Neuronal stem cell (in vitro differentiated cells): ENCODE results near the gene KCP.
"Not testable (repeated sequence)": the region's sequence is repeated elsewhere in the genome, so short reads cannot be mapped to it uniquely, and the experiment has no call there.

Source experiments
- DNase-seq: peaks from one replicate; pipeline ENCODE4 v3.0.0-alpha.2; 2013; ENCODE audit warnings: low spot score
- H2AFZ ChIP-seq: one replicate; pipeline ENCODE4 v1.6.1; 2013; ENCODE audit warnings: mild to moderate bottlenecking, low read length, inconsistent platforms
- H2AK5ac ChIP-seq: 2 replicates; pipeline ENCODE4 v1.6.1; 2013; ENCODE audit warnings: low read depth, mild to moderate bottlenecking, inconsistent platforms, low read length, moderate library complexity, mixed read lengths
- H2BK120ac ChIP-seq: 2 replicates; pipeline ENCODE4 v1.6.1; 2013; ENCODE audit warnings: low read depth, mild to moderate bottlenecking, inconsistent platforms, low read length, moderate library complexity, mixed read lengths
- H2BK12ac ChIP-seq: one replicate; pipeline ENCODE4 v1.6.1; 2013; ENCODE audit warnings: low read length, inconsistent platforms
- H2BK15ac ChIP-seq: 2 replicates; pipeline ENCODE4 v1.6.1; 2013; ENCODE audit warnings: mild to moderate bottlenecking, low read length, inconsistent platforms, mixed read lengths
- H2BK5ac ChIP-seq: one replicate; pipeline ENCODE4 v1.6.1; 2013; ENCODE audit warnings: inconsistent platforms, mild to moderate bottlenecking, low read length, moderate library complexity
- H3K14ac ChIP-seq: one replicate; pipeline ENCODE4 v1.6.1; 2013; ENCODE audit warnings: low read length, inconsistent platforms
- H3K18ac ChIP-seq: 2 replicates; pipeline ENCODE4 v1.6.1; 2013; ENCODE audit warnings: low read length, inconsistent platforms
- H3K23ac ChIP-seq: 2 replicates; pipeline ENCODE4 v1.6.1; 2013; ENCODE audit warnings: low read depth, mild to moderate bottlenecking, mixed read lengths, low read length, inconsistent platforms; ENCODE audit not compliant: poor library complexity
- H3K27ac ChIP-seq: replicated peaks from 3 replicates; pipeline ENCODE4 v1.5.1; 2013; ENCODE audit warnings: low read length, inconsistent platforms
- H3K27me3 ChIP-seq, 3 experiments: 2 replicates each; pipeline ENCODE4 v1.6.1; 2013; ENCODE audit warnings: low read length in 3 of 3, mild to moderate bottlenecking in 2 of 3, inconsistent platforms in 1 of 3, low read depth in 1 of 3, mixed read lengths in 1 of 3, moderate library complexity in 1 of 3; ENCODE audit not compliant: control insufficient read depth in 3 of 3, insufficient read depth in 3 of 3
- H3K36me3 ChIP-seq, 2 donors: replicated peaks in 1 of 2; 2 replicates each; pipeline ENCODE4 v1.6.1; 2013; ENCODE audit warnings: low read length in 2 of 2; ENCODE audit not compliant: control insufficient read depth in 2 of 2, insufficient read depth in 2 of 2
- H3K4ac ChIP-seq: 2 replicates; pipeline ENCODE4 v1.6.1; 2013; ENCODE audit warnings: inconsistent platforms, mild to moderate bottlenecking, low read length, moderate library complexity
- H3K4me1 ChIP-seq, 2 donors: 1 replicate in 1 of 2; 2 replicates in 1 of 2; pipeline ENCODE4 v1.6.1; 2013; ENCODE audit warnings: low read length in 2 of 2, low read depth in 1 of 2; ENCODE audit not compliant: control insufficient read depth in 2 of 2, insufficient read depth in 1 of 2
- H3K4me2 ChIP-seq: one replicate; pipeline ENCODE4 v1.6.1; 2013; ENCODE audit warnings: mild to moderate bottlenecking, low read length, inconsistent platforms; ENCODE audit not compliant: insufficient read depth, poor library complexity, severe bottlenecking
- H3K4me3 ChIP-seq, 2 donors: 2 replicates each; pipeline ENCODE4 v1.5.1; 2013; ENCODE audit warnings: low read length in 2 of 2, mild to moderate bottlenecking in 2 of 2, inconsistent platforms in 1 of 2, moderate library complexity in 1 of 2
- H3K79me1 ChIP-seq: one replicate; pipeline ENCODE4 v1.6.1; 2013; ENCODE audit warnings: low read depth, mild to moderate bottlenecking, inconsistent platforms, low read length, moderate library complexity
- H3K9ac ChIP-seq: one replicate; pipeline ENCODE4 v1.6.1; 2013; ENCODE audit warnings: mild to moderate bottlenecking, low read depth, low read length, inconsistent platforms; ENCODE audit not compliant: poor library complexity
- H3K9me3 ChIP-seq, 2 donors: replicated peaks in 1 of 2; 2 replicates each; pipeline versions ENCODE3 to v1.6.1; 2013; ENCODE audit warnings: low read length in 2 of 2, mild to moderate bottlenecking in 2 of 2, inconsistent platforms in 1 of 2, low read depth in 1 of 2, mixed read lengths in 1 of 2, moderate library complexity in 1 of 2; ENCODE audit not compliant: control insufficient read depth in 2 of 2, insufficient read depth in 1 of 2
- H4K8ac ChIP-seq: one replicate; pipeline ENCODE4 v1.6.1; 2013; ENCODE audit warnings: low read depth, mild to moderate bottlenecking, inconsistent platforms, low read length, moderate library complexity
- H4K91ac ChIP-seq: one replicate; pipeline ENCODE4 v1.6.1; 2013; ENCODE audit warnings: low read length, low read depth, mild to moderate bottlenecking, inconsistent platforms; ENCODE audit not compliant: poor library complexity
- WGBS, 2 donors: extraction: QIAGEN DNeasy Blood & Tissue Kit; methylation state at CpG; one replicate each; pipeline ENCODE4 v1.1.7; 2013; ENCODE audit warnings: missing lambda C conversion rate in 2 of 2, mixed read lengths in 1 of 2; ENCODE audit not compliant: insufficient read length in 2 of 2, insufficient replicate concordance in 1 of 2; ENCODE audit errors: extremely low coverage in 2 of 2; 5-methylcytosine and 5-hydroxymethylcytosine counted together

Gene KCP

DNA sequence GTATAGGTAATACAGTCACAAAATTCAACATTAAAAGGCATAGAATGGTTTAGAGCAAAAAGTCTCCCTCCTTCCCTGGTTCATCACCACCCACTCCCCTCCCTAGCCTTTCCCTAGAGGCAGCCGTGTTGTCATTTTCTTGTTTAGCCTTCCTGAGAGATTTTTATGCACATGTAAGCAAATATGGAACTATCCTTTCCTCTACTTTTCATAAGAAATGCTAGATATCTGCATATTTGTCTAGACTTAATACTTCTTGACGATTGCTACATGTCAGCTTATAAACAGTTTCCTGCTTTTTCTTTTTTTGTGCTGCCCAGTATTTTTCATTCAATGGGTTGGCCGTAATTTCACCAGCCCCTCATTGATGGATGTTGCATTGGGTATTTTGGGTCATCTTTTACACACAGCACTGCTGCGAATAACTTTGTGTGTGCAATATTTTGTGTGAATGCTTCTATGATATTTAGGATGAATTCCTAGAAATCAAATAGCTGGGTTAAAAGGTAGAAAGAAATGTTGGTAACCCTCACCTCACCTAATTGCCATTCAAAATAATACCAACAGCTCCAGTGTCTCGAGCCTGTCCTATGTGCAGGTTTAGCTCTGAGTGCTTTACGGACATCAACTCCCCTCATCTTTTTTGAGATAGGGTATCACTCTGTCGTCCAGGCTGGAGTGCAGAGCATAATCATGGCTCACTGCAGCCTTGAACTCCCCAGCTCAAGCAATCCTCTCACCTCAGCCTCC is 34.2 kb upstream of the KCP start:
- Histone ChIP-seq H3K4me2 (no peak overlapping the region), H2BK120ac (no peak overlapping the region), H2AFZ (no peak overlapping the region), H3K4me3 (no peak overlapping the region), H3K9me3 (peaks cover 0 to 3% of the 10 kb centered on the region in 2 donors), H3K9ac (no peak overlapping the region), H2BK12ac (no peak overlapping the region), H3K14ac (no peak overlapping the region), H3K4me1 (peaks cover 0 to 3% of the 10 kb centered on the region in 2 donors), H3K4ac (no peak overlapping the region), H2BK15ac (no peak overlapping the region), H3K27ac (no peak overlapping the region), H2AK5ac (no peak overlapping the region), H4K8ac (no peak overlapping the region), H4K91ac (no peak overlapping the region), H3K18ac (no peak overlapping the region), H2BK5ac (no peak overlapping the region), H3K23ac (no peak overlapping the region), H3K79me1 (no peaks in the 10 kb centered on the region), H3K36me3 (no peaks in the 10 kb centered on the region), H3K27me3 (peaks cover 0 to 32% (median 6%) of the 10 kb centered on the region in 3 experiments)
- DNase-seq: no peak
- no CpG with 5 or more reads among the region's 7 CpGs for WGBS, 2 donors

DNA sequence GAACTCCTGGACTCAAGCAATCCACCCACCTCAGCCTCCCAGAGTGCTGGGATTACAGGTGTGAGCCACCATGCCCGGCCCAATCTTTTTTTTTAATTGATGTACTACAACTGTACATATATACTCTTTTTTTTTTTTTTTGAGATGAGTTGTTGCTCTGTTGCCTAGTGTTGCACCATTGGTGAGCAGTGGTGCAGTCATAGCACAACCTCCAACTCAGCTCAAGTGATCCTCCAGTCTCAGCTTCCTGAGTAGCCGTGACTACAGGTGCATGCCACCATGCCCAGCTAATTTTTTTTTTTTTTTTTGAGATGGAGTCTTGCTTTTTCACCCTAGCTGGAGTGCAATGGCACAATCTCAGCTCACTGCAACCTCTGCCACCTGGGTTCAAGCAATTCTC is 32.7 kb upstream of the KCP start:
- H2AK5ac ChIP-seq, H3K4me3 ChIP-seq, H3K14ac ChIP-seq, DNase-seq, H3K9ac ChIP-seq, H3K36me3 ChIP-seq, H3K9me3 ChIP-seq, H2BK5ac ChIP-seq, H2BK12ac ChIP-seq, H2AFZ ChIP-seq, H4K91ac ChIP-seq, H3K4me2 ChIP-seq, H2BK120ac ChIP-seq, H4K8ac ChIP-seq, H3K18ac ChIP-seq, H3K4ac ChIP-seq, H3K27ac ChIP-seq, H3K23ac ChIP-seq, H3K79me1 ChIP-seq, H2BK15ac ChIP-seq: not testable (repeated sequence)
- WGBS, 2 donors: no CpG with 5 or more reads among the region's 2 CpGs
- peaks cover 5 to 46% (median 19%) of the 10 kb centered on the region in 3 experiments for H3K27me3 ChIP-seq
- H3K4me1 ChIP-seq: peaks cover 1 to 10% of the 10 kb centered on the region in 2 donors

DNA sequence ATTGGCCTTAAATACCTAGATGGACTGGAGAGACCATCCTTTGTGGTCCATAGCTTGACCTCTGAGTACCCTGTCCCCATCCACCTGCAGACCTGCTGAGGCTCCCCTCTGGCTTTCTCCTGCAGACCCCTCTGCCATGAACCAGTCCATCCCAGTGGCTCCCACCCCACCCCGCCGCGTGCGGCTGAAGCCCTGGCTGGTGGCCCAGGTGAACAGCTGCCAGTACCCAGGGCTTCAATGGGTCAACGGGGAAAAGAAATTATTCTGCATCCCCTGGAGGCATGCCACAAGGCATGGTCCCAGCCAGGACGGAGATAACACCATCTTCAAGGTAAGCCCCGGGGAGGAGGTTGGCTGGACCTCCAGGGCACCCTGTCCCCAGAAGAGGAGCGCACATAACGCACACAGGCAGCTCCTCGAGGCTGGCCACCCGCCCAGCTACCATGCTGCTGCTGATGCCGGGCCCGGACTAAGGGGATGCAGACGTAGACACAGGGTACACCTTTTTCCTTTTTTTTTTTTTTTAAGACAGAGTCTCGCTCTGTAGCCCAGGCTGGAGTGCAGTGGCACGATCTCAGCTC is 31.5 kb upstream of the KCP start:
- H3K36me3 ChIP-seq: no peaks in the 10 kb centered on the region
- no peak overlapping the region for H3K14ac ChIP-seq
- no peak overlapping the region for H4K8ac ChIP-seq
- H2BK15ac ChIP-seq: no peak overlapping the region
- no peak overlapping the region for H3K4me3 ChIP-seq
- H3K18ac ChIP-seq: no peak overlapping the region
- no peak overlapping the region for H4K91ac ChIP-seq
- no peaks in the 10 kb centered on the region for H3K79me1 ChIP-seq
- H3K27me3 ChIP-seq: peaks cover 13 to 58% (median 31%) of the 10 kb centered on the region in 3 experiments
- H2BK5ac ChIP-seq: no peak overlapping the region
- H3K4me1 ChIP-seq: peaks cover 3 to 12% of the 10 kb centered on the region in 2 donors
- no peak overlapping the region for H2BK120ac ChIP-seq
- no peak overlapping the region for H3K27ac ChIP-seq
- H3K4ac ChIP-seq: no peak overlapping the region
- no peak overlapping the region for H3K4me2 ChIP-seq
- no peak overlapping the region for H2AFZ ChIP-seq
- H2BK12ac ChIP-seq: no peak overlapping the region
- no CpG with 5 or more reads among the region's 16 CpGs for WGBS, 2 donors
- no peaks in the 10 kb centered on the region for H3K9me3 ChIP-seq
- no peak overlapping the region for H2AK5ac ChIP-seq
- no peak overlapping the region for H3K23ac ChIP-seq
- H3K9ac ChIP-seq: no peak overlapping the region
- no peak for DNase-seq

DNA sequence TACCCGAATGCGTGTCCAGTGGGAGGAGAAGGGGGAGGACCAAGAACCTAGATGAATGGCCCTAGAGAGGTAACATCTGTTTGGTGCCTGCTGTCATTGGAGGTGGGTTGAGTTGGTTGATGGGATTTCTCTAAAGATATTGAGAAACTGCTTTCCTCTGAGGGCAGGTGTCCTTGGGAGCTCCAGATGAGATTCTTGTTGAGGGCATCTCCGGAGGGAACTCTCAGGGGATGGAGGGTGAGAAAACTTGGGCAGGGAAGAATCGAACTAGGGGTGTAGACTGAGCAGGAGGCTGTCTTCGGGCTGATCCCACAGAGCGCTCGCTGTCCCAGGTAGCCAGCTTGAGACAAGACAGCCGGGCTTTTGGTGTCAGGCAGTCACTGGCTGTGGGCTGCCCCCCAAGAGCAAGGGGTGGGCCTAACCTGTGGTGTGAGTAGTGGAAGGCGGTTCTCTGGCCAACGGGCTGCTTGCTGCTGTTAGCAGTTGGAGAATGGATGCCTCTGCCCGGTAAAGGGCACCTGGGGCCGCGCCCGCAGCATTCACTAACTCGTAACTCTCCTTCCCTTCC is 30.9 kb upstream of the KCP start:
- Histone ChIP-seq H3K18ac (peak overlapping the region; percentile 27), H2BK12ac (no peak overlapping the region), H3K9me3 (no peaks in the 10 kb centered on the region), H3K9ac (no peak overlapping the region), H4K91ac (no peak overlapping the region), H2BK120ac (no peak overlapping the region), H3K4me3 (no peak overlapping the region), H4K8ac (no peak overlapping the region), H2BK5ac (no peak overlapping the region), H3K23ac (peak overlapping the region; percentile 20), H2BK15ac (no peak overlapping the region), H3K14ac (no peak overlapping the region), H3K27ac (no peak overlapping the region), H3K36me3 (no peaks in the 10 kb centered on the region), H2AFZ (no peak overlapping the region), H3K4me1 (peaks cover 3 to 12% of the 10 kb centered on the region in 2 donors), H3K27me3 (peaks cover 13 to 65% (median 38%) of the 10 kb centered on the region in 3 experiments), H2AK5ac (no peak overlapping the region), H3K79me1 (no peaks in the 10 kb centered on the region), H3K4me2 (no peak overlapping the region), H3K4ac (no peak overlapping the region)
- WGBS, 2 donors: no CpG with 5 or more reads among the region's 15 CpGs
- no peak for DNase-seq
